GM10847 (cell line): ENCODE results near the gene SKAP1.

Experiments
- POLR2A ChIP-seq: IDR thresholded peaks from 2 replicates; pipeline ENCODE4 v1.6.1; 2011; ENCODE audit not compliant: insufficient read length; ENCODE audit errors: extremely low read depth

The SKAP1 gene

GRCh38 chr17:48438516-48439061, 8.6 kb upstream of the SKAP1 start:
- TF ChIP-seq POLR2A = no peak

DNA sequence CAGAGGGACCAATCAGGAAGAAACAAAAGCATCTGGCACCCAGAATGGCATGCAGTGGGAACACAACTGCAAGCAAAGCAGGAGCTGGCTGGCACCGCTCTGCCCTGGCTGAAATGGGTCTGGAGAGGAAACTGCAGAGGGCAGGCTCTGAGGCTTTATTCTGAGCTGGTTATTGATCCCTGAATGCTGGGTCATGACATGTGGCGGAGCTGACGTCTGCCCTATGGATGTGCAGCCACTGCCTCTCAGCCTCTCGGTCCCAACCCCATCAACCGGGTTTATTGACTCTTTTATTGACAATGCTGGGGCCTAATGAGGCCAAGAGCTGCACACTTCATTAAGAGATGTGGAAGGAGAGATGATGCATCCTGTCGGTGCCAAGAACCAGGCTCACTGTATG, 3.9 kb upstream of the SKAP1 start:
- no peak for TF ChIP-seq POLR2A

GRCh38 chr17:48432820-48433775, 3.1 kb upstream of the SKAP1 start:
- TF ChIP-seq POLR2A = no peak

DNA sequence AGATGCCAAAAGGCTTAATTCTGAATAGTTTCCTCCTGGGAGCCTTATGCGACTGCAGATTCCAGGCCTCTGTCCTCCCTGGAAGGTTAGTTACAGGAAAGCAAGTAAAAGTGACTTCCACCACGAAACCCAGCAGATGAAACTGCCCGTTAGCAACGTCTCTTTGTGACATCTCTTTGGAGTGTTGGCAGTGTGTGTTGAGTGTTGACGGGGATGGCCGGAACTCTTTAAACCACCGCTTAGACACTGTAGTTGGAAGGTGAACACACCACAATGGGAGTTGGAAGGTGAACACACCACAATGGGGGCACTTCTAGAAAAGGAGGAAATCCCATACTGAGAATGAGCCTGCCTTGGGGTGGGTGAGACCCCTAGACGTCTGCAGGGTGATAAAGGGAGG, 858 bp downstream of the SKAP1 start:
- no peak for TF ChIP-seq POLR2A

DNA sequence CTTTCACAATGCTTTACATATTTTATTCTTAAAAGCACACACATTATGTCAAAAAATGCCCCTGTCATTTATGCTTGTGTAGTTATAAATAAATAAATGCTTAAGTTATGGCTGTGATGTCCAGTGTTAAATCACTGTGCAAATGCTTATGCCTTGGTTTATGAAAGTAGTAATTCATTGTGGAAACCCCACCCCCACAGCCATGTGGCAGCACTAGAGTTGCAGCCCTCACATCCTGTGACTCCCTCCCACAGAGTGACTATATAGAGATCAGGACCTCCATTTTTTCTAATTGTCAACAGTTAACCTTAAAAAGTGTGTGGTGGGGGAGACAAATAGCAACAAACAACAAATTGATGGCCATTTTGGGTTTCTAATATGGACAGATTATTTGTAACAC, 2.4 kb downstream of the SKAP1 start:
- TF ChIP-seq POLR2A = no peak

GRCh38 chr17:48426761-48427500, 3.1 kb downstream of the SKAP1 start:
- TF ChIP-seq POLR2A = no peak

- TF ChIP-seq POLR2A = no peak
Observed at GRCh38 chr17:48426019-48426665, 3.9 kb downstream of the SKAP1 start.

- no peak for TF ChIP-seq POLR2A
Observed at GRCh38 chr17:48420823-48421222, 9.2 kb downstream of the SKAP1 start.

GRCh38 chr17:48416971-48417370, 13.0 kb downstream of the SKAP1 start:
- no peak for TF ChIP-seq POLR2A

- TF ChIP-seq POLR2A = no peak
Observed at GRCh38 chr17:48413613-48414405, 16.2 kb downstream of the SKAP1 start.

- no peak for TF ChIP-seq POLR2A
Observed at GRCh38 chr17:48412841-48413240, 17.2 kb downstream of the SKAP1 start.

DNA sequence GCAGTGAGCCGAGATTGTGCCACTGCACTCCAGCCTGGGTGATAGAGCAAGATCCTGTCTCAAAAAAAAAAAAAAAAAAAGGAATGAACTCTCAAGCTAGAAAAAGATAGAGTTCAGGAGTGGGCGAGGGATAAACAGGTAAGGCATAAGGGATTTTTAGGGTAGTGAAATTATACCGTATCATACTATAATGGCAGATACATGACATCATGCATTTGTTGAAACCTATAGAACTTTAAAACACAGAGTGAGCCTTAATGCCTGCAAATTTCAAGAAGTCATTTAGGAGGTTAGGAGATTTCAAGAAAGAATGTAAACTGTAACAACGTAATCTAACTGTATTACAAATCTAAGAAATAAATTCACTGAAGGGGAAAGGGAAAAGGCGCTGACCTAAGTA, 20.4 kb downstream of the SKAP1 start:
- no peak for TF ChIP-seq POLR2A

GRCh38 chr17:48406936-48407567, 23.0 kb downstream of the SKAP1 start:
- TF ChIP-seq POLR2A = no peak

GRCh38 chr17:48394821-48395220, 35.2 kb downstream of the SKAP1 start:
- TF ChIP-seq POLR2A = no peak
